NCI-H146 treated with DMSO at 0.1 percent for 48 hours (cell line): ENCODE measurements around the gene SLC50A1.

Experiments
- DNase-seq: peaks from one replicate; lab custom pipeline; 2025; ENCODE audit not compliant: unreplicated experiment; lab: John Stamatoyannopoulos, UW

Gene SLC50A1

GRCh38 chr1:155135415-155136028, at the start of gene SLC50A1:
Gene SLC50A1 (plus strand): TSS chr1:155135852. CDS start chr1:155135912, 60 bp downstream.
- peak; percentile 87 for DNase-seq

DNA sequence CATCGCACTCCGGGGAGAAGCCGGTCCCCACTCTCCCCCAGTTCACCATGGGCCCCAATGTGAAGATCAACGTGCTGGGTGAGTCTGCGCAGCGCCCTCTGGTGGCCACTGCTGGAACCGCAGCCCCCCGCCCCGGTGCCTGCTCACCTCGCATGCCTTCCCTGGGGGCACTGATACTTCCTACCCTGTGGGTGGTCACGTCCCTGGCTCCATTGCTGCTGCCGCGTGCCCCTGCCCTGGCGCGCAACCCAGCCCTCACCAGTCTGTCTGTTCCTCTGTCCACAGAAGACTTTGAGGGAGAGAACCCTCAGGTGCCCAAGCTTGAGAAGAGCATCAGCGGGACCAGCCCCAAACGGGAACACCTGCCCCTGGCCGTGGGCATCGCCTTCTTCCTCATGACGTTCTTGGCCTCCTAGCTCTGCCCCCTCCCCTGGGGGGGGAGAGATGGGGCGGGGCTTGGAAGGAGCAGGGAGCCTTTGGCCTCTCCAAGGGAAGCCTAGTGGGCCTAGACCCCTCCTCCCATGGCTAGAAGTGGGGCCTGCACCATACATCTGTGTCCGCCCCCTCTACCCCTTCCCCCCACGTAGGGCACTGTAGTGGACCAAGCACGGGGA, 49.4 kb upstream of the SLC50A1 start:
- peak; percentile 26 for DNase-seq

GRCh38 chr1:155086856-155087535, 48.7 kb upstream of the SLC50A1 start:
- no peak for DNase-seq

- peak; percentile 59 for DNase-seq
Measured at GRCh38 chr1:155091071-155092051, 44.3 kb upstream of the SLC50A1 start.

DNA sequence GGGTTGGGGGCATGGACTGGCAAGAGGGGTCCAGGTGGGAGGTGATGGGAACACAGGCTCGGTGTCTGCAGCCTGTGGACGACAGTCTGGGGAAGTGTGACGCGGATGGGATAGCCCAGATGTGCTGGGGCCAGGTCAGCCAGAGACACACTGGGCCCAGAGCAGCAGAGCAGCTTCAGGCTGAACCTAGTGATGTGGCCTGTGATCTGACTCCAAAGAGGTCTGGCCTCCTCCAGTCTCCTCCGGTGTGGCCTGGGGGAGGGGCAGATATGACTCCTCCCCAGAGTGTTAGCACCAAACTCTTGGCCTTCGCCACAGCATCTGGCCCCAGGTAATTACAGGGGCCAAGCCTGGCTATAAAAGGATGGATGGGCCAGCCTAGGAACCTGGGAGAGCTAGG, 43.5 kb upstream of the SLC50A1 start:
- no peak for DNase-seq

DNA sequence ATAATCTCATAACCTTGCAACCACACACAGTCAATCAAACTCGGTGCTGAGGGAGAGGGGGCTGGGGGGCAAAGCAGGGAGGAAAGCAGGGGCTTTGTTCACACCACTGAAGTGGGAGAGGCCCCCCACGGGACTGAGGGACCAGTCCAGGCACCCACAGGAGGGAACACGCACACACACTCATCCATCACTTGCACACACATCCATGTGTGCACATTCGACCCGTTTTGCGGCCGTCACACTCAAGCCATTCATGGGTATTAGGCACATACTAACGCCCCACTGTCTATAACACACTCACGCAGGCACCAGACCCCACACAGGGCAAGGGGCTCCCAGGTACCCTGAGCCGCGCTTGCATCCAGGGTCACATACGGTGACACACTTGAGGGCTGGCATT, 43.0 kb upstream of the SLC50A1 start:
- no peak for DNase-seq

DNA sequence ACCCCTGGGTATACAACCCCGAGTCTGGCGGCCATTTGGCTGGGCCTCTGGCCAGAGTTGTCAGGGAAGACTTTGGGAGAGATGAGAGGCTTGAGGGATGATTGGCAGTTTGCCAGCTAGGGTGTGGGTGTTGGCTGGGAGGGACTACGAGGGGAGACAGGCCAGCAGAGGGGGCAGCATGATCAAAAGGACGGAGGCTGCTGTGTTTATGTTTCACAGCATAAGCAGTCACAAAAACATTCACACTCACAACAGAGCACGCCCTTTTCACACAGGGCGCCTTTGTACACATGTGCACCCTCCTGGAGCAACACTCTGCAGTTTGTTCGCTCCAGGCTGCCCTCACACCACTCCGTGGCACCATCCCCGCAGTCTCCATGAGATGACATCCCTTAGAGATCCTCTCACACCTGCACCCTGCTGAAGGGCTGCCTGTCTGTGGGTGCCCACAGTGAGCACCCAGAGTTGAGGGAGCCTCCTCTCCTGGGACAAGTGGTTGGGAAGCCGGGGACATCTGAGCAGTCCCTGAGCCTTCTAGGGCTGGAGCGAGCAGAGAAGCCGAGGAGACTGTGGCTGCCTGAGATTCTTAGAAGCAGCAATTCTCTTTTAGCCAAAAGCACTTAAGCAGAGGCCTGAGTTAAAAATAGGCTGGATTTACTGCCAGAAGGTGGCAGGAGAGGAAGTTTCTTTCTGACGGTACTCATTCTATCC, 41.6 kb upstream of the SLC50A1 start:
- DNase-seq, result peak; percentile 23

DNA sequence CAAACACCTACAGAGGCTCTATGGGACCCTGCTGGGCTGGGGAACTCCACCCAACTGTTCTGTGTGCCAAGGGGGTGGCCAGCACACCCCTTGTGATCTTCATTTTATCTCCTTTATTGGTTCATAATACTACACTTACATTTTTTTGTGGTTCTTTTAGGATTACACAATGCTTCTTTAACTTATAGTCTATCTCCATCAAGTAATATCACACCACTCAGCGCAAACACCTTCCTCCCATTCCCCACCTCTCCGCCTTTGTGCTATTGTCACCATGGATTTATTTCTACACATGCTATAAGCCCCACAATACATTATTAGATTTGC, 41.1 kb upstream of the SLC50A1 start:
- no peak for DNase-seq

- DNase-seq, result no peak
Measured at GRCh38 chr1:155099331-155099730, 36.3 kb upstream of the SLC50A1 start.

DNA sequence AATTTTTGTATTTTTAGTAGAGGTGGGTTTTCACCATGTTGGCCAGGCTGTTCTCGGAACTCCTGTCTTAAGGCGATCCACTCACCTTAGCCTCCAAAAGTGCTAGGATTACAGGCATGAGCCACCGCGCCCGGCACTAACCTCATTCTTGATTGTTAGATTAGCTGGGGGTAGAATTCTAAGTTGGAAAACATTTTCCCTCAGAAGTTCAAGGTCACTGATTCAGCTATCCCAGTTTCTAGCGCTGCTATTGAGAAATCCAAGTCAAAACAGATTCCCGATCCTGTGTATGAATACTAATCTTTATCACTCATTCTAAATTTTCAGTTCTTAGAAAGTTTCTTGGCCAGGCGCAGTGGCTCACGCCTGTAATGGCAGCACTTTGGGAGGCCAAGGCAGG, 32.3 kb upstream of the SLC50A1 start:
- DNase-seq, result no peak

GRCh38 chr1:155104605-155105534, 30.8 kb upstream of the SLC50A1 start:
- no peak for DNase-seq

DNA sequence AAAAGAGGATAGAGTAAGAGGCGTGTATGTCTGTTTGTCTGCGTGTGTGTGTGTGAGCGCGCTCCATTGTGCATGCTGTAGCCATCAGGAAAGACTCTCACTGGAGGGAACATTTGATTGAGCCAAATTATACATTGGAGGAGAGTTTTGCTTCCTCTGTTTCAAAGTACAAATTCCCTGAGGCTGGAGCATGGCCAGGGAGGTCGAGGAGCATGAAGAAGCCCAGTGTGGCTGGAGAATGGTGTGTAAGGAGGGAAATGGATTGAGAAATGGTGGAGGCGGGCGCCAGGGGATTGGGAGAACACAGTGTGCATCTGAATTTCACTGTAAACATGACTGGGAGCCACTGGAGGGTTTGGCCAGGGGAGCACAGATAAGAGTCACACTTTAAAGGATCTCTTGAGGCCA, 30.0 kb upstream of the SLC50A1 start:
- no peak for DNase-seq

DNA sequence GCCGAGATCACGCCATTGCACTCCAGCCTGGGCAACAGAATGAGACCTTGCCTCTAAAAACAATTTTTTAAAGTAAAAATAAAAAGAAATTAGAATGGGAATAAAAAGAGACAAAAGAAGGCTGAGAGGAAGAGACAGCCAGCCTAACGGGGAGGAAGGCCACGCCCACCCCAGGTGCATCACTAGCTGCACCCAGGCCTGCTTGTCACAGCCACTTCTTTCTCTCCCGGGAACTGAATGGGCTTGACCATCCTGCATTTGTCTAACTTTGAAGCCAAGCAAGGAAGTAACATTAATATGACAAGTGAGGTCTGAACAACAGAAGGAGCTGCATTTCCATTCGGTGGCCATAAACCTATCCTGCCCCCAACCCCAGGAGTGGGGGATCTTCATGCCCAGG, 28.8 kb upstream of the SLC50A1 start:
- no peak for DNase-seq

DNA sequence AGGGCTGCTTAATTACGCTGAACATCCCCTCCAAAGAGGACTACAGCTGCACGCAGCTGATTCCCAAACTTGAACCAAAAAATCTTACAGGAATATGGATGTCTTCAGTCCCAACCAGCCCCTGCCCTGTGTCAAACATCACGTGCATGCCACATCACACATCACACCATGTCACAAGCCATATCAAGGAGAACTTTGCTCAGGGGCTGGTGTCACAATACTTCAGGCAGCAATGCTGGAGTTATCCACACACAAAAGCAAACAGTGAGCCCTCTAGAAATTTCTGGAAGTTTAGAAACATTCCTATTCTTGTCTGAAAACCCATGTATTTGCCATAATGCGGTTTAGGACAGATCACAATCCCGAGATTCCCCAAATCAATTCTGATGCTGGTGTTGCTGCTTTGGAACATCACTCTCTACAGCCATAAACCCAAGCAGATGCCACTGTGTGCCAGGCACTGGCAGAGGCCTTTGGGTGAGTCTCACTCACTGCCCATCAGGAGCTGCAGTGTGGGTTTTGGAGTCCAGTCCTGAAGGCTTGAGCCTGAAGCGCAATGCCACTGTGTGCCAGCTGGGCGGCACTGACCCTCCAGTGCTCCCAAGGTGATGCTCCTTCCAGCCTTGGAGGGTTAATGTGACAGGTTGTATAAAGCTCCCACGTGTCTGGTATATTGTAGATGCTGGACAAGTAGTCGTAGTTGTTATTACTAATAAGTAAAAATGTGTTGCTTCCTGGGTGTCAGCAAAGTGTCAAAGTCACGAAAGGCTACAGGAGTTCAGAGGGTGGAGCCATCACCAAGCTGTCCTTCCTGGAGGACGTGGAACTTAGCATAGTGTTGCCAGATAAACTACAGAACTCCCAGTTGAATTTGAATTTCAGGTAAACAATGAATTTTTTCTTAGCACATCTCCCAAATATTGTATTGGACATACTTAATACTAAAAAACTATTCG, 28.1 kb upstream of the SLC50A1 start:
- no peak for DNase-seq

GRCh38 chr1:155108296-155108695, 27.4 kb upstream of the SLC50A1 start:
- DNase-seq, result no peak

DNA sequence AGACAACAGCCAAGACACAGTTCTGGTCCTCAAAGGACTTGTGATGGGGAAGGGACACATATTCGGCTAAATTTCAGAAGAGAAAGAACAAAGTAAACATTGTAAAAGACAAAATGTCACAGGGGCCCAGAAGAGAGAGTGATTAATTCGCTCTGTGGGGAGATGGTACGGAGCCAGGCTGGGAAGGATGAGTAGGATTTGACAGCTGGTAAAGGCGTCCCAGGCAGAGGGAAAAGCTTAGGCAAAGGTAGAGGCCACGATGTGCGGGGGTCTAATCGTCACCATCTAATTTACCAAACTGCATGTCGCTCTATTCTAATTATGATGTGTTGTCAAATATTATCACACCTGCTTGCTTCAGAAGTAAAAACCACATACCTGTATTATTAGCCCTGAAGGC, 25.3 kb upstream of the SLC50A1 start:
- no peak for DNase-seq

DNA sequence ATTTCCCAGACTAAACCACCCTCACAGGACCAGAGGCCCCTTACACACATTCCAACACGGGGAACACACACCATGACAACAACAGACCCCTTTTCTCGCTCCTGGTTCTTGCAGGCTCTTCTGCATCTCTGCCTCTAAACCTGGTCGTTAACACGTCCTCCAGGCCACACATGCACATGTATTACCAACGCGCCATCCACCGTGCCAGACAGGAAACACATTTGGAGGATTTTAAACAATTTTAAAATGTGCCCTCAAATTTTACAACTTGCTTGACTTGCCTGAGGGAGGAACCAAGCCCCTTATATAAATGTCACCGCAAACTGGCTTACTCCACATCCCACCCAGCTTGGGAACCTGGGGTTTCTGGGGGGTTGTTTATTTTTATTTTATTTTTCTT, 24.8 kb upstream of the SLC50A1 start:
- no peak for DNase-seq

GRCh38 chr1:155113450-155113980, 22.1 kb upstream of the SLC50A1 start:
- DNase-seq, result no peak
